NCI-H748 (cell line): ENCODE data around the gene EBF3.

Source experiments
- DNase-seq: peaks from one replicate; lab custom pipeline; 2025; ENCODE audit not compliant: unreplicated experiment; lab: John Stamatoyannopoulos, UW

The EBF3 gene

DNA sequence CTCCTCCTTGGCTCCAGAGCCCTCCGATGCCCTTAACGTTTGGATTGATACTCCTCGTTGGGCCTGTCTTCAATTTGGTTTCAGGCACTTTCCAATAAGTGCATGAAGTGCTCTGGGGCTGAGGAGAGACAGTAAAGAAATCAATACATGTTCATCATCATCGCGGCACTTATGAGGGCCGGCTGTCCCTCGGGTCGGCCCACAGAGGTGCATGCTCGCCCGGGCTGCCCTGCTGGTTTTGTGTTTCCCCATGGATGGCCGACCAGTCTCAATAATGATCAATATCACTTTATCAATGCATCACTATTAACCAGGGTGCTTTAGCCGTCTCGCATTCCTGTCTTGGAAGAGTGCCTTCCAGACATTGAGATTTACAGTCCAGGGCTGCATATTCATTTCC is 154.2 kb downstream of the EBF3 start:
- no peak for DNase-seq

GRCh38 chr10:129809431-129809830 is 154.6 kb downstream of the EBF3 start:
- DNase-seq, result no peak

DNA sequence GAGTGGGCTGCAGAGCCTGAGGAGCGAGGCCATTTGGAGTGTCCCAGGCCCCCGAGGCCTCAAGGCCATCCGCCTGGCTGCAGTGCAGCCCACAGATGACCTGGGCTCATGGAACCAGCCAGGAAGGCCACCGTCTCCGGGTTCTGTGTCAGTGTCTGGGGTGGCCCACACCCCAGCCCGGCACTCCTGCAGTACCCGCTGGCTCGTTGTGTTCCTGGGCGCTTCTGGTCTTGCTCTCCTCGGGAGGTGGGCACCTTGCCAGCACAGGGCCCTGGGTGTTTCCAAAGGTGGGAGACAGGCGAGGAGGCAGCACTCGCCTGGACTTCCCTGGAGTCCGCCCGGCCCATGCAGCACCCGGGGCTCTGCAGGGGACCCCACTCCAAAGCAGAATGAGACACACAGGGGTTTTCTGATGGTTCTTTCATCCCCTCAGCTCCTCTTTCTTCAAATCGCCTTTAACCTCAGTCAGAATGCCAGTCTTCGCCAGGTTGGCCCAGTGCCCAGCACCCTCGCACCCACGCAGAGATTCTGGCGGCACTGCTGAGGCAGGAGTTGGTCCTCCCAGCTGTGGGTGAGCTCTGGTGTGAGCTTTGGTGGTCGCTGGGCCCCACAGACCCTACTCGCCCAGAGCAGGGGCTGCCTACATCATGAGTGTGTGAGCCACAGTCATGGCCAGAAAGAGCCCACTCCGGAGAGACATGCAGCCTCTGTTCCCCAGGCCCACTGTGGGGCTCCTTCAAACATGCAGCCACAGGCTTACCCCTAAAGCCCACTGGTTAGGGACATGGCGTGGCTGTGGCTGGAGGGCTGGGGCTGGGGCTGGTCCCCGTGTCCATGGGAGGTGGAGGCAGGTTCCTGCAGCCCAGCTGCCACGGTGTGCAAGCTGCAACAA is 155.7 kb downstream of the EBF3 start:
- no peak for DNase-seq

GRCh38 chr10:129807211-129807610 is 156.9 kb downstream of the EBF3 start:
- no peak for DNase-seq

- DNase-seq, result no peak
Measured at GRCh38 chr10:129800796-129801340, 163.2 kb downstream of the EBF3 start.

DNA sequence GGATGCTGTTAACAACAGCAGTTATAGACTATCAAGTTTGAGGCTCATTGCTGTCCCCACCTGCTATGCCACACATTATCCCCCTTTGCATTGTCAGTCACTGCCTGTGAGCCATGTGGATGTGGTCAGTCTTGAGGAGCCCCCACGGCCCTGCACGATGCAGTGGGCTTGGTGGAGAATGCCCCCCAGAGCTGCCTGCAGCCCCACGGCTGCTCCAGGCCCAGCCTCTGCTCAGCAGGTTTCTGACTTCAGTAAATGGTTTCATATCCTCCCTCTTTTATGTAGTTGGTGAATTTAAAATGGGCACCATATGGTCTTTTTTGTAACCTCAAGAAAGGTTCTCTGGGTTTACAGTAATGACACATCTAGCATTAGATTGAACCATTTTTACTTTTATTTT is 164.1 kb downstream of the EBF3 start:
- DNase-seq, result no peak

- DNase-seq, result peak; percentile 2
Measured at GRCh38 chr10:129796710-129797420, 167.2 kb downstream of the EBF3 start.

DNA sequence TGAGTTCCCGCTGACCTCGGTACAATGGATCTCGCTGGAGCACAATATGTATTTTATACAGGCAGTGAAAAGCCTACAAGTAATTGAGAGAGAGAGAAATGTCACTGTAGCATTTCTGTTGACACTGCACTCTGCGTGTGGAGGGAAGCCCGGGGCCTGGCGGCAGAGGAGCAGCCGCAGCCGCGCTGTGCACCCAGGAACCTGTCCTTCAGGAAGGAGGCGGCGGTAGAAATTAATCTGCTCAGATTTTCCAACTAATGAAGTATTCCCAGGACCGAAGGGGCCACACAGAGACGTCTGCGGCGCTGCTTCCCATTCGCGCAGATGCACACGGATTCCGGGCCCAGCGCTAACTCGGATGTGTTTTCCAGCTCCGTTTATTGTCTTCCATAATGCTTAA is 170.1 kb downstream of the EBF3 start:
- DNase-seq, result peak; percentile 38

DNA sequence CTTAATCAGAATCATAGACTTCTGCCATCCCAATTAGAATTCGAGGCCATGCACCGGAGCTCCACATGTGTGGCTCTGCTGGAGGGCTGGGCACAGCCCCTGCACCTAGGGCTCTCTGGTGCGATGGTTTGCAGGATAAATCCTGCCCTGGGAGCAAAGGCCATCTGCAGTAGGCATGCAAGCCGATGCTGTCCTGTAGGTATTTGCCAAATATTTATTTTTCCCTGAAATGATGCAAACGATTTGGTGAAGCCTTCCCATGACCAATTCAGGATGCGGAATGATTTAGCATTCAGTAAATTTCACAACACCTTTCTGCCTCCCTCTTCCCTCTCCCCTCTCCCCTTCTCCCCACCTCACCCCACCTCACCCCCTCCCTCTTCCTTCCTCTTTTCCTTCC is 170.6 kb downstream of the EBF3 start:
- DNase-seq, result no peak

DNA sequence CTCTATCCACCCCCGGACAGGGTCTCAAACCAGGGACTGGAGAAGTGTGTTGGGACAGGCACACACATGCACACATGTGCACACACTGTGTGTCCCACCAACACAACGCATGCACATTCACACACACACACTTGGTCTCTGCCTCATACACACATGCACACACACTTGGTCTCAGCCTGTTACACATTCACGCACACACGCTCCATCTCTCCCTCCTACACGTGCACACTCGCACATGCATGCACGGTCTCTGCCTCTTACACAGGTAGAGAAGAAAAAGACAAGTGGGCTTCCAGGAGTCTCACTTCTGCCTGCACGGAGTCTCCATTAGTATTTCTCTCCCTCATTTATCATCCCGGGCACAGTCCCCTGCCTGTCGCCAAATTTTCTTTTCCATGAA is 171.2 kb downstream of the EBF3 start:
- no peak for DNase-seq

GRCh38 chr10:129792141-129792540 is 171.9 kb downstream of the EBF3 start:
- DNase-seq, result no peak

DNA sequence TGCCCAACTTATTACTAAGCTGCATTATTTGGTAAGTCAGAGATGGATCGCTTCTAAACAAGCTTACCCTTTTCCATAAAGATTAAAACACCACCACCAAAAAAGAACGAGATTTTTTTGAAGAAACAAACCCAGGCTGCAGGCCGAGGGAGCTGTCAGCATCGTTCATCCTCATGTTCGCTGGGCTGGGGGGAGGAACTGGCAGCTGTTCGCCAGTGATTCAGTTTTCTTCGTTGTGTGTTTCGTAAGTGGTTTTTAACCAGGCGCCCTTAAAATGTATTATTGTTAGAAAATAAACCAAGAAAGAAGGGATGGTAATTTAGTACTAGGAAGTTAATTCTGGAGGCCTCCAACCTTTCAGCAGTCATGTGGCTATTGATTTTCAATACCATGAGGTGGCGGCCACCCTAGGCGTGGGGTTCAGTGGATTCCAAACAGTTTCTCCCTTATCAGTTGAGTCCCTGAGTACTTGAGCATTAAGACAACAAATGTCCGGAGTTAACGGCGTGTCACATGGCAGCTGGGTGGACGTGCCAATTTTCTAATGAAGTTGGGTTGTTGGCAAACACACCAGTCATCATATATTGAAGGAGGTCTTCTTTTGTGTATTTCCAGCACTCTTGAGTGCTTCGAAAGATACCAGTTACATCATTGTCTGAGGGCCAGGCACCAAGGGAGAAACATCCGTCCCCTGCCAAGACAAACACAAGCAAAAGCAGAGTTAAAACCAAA is 173.2 kb downstream of the EBF3 start:
- DNase-seq, result peak; percentile 51

- DNase-seq, result no peak
Measured at GRCh38 chr10:129788215-129788614, 175.9 kb downstream of the EBF3 start.

GRCh38 chr10:129787557-129787956 is 176.5 kb downstream of the EBF3 start:
- no peak for DNase-seq

- DNase-seq, result no peak
Measured at GRCh38 chr10:129786216-129786615, 177.9 kb downstream of the EBF3 start.

GRCh38 chr10:129785536-129785981 is 178.5 kb downstream of the EBF3 start:
- DNase-seq, result peak; percentile 7
